Caco-2 (cell line): ENCODE data around the gene SOX9. TPM values are rescaled to one million over a fixed set of nuclear protein-coding genes. Genes with fewer than 3 reads are reported as not detected.

Experiments
- BruUV-seq: library from RNA; stranded (reverse); fragments of 400-500 nt; replicated peaks from 2 replicates; lab custom pipeline; 2021; lab: Mats Ljungman, UMichigan
- CTCF ChIA-PET: fragments of 300-600 bp; sonication (Branson Sonifier 250); formaldehyde crosslinking; loops from one replicate; lab custom pipeline; 2022; ENCODE audit warnings: antibody characterized with exemption; lab: Charles Lee
- POLR2A ChIA-PET: fragments of 300-600 bp; sonication (Branson Sonifier 250); formaldehyde crosslinking; loops from one replicate; lab custom pipeline; 2022; ENCODE audit warnings: antibody characterized with exemption; lab: Charles Lee
- DNase-seq, 2 experiments: peaks; one replicate each; pipeline versions ENCODE4 v3.0.0 to v3.0.0-alpha.2; 2020 to 2022
- H3K27me3 ChIP-seq: replicated peaks from 2 replicates; pipeline ENCODE4 v1.6.0; 2011; ENCODE audit warnings: low read length; ENCODE audit not compliant: control insufficient read depth, insufficient read depth
- H3K36me3 ChIP-seq: 2 replicates; pipeline ENCODE4 v1.5.1; 2011; ENCODE audit warnings: low read length; ENCODE audit not compliant: control insufficient read depth, insufficient read depth
- H3K4me1 ChIP-seq: fragments of 250-450 bp; sonication (Bioruptor Pico); 2 replicates; pipeline ENCODE4 v1.5.1; 2020; ENCODE audit warnings: mild to moderate bottlenecking
- H3K4me3 ChIP-seq: 2 replicates; pipeline ENCODE4 v1.5.1; 2011; ENCODE audit warnings: low read depth, mild to moderate bottlenecking, control low read depth, low read length
- H3K9me3 ChIP-seq: fragments of 250-450 bp; sonication (Bioruptor Pico); 2 replicates; pipeline ENCODE4 v1.5.1; 2020; ENCODE audit warnings: mild to moderate bottlenecking, moderate library complexity
- H3K27ac Mint-ChIP-seq: one replicate; pipeline ENCODE4 v1.8.0; 2022; ENCODE audit warnings: mixed read lengths; ENCODE audit not compliant: unreplicated experiment
- H3K27me3 Mint-ChIP-seq: one replicate; pipeline ENCODE4 v1.8.0; 2022; ENCODE audit warnings: mixed read lengths; ENCODE audit not compliant: insufficient read depth, unreplicated experiment
- H3K36me3 Mint-ChIP-seq: one replicate; pipeline ENCODE4 v1.8.0; 2022; ENCODE audit warnings: mild to moderate bottlenecking, mixed read lengths; ENCODE audit not compliant: insufficient read depth, unreplicated experiment
- H3K4me1 Mint-ChIP-seq: one replicate; pipeline ENCODE4 v1.8.0; 2022; ENCODE audit warnings: low read depth, mixed read lengths; ENCODE audit not compliant: unreplicated experiment
- H3K4me3 Mint-ChIP-seq: one replicate; pipeline ENCODE4 v1.8.0; 2022; ENCODE audit warnings: mild to moderate bottlenecking, moderate library complexity, mixed read lengths; ENCODE audit not compliant: unreplicated experiment
- H3K9me3 Mint-ChIP-seq: one replicate; pipeline ENCODE4 v1.8.0; 2022; ENCODE audit warnings: mixed read lengths; ENCODE audit not compliant: unreplicated experiment
- intact Hi-C: fragments of 100-400 bp; cut with micrococcal nuclease; formaldehyde crosslinking; loops from one replicate; pipeline ENCODE4 v1.10.0; 2022; ENCODE audit not compliant: unreplicated experiment
- total RNA-seq: library from RNA; stranded (reverse); gene quantifications from 2 replicates; pipeline ENCODE4 v1.2.3, GENCODE V29; 2022
- TF ChIP-seq, protein P1 (sequence below), 2 experiments: fragments of 200-600 bp in 1 of 2; IDR thresholded peaks; 1 replicate in 1 of 2; 2 replicates in 1 of 2; pipeline versions ENCODE4 v1.5.1 to v1.8.0; 2011 to 2022; ENCODE audit warnings: antibody characterized with exemption in 1 of 2, control low read depth in 1 of 2, inconsistent platforms in 1 of 2, low read depth in 1 of 2, low read length in 1 of 2, mild to moderate bottlenecking in 1 of 2, moderate library complexity in 1 of 2; ENCODE audit not compliant: insufficient read depth in 1 of 2, severe bottlenecking in 1 of 2, unreplicated experiment in 1 of 2

The SOX9 gene
- total RNA-seq, 1 experiment from 2014 or later: 46.2 TPM

DNA sequence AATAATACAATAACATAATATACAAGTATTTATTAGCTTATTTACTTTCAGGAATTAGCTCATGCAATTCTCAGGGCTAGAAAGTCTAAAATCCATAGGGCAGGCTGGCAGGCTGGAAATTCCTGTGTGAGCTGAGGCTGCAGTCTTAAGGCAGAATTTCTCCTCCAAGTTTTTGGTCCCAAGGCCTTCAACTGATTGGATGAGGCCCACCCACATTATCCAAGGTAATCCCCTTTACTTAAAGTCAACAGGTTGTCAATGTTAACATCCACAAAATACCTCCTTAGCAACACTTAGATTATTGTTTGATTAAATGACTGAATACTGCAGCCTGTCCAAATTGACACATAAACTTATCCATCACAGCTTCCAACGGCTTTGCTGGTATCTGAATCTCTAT lies 32.9 kb upstream of the SOX9 start:
- Histone ChIP-seq H3K9me3 (no peaks in the 10 kb centered on the region), H3K27me3 (no peaks in the 10 kb centered on the region), H3K36me3 (no peaks in the 10 kb centered on the region), H3K4me3 (no peak overlapping the region), H3K4me1 (0 out of 2 replicates have a peak, but pooled peaks cover under 1% of the 10 kb centered on the region)
- Mint-ChIP-seq H3K9me3 (peaks cover 9% of the 10 kb centered on the region), H3K4me3 (no peak overlapping the region), H3K27ac (no peak overlapping the region), H3K36me3 (no peaks in the 10 kb centered on the region), H3K4me1 (no peaks in the 10 kb centered on the region), H3K27me3 (peaks cover 2% of the 10 kb centered on the region)
- CTCF ChIA-PET: no interaction called here
- DNase-seq: no peak
- TF ChIP-seq, protein P1, sequence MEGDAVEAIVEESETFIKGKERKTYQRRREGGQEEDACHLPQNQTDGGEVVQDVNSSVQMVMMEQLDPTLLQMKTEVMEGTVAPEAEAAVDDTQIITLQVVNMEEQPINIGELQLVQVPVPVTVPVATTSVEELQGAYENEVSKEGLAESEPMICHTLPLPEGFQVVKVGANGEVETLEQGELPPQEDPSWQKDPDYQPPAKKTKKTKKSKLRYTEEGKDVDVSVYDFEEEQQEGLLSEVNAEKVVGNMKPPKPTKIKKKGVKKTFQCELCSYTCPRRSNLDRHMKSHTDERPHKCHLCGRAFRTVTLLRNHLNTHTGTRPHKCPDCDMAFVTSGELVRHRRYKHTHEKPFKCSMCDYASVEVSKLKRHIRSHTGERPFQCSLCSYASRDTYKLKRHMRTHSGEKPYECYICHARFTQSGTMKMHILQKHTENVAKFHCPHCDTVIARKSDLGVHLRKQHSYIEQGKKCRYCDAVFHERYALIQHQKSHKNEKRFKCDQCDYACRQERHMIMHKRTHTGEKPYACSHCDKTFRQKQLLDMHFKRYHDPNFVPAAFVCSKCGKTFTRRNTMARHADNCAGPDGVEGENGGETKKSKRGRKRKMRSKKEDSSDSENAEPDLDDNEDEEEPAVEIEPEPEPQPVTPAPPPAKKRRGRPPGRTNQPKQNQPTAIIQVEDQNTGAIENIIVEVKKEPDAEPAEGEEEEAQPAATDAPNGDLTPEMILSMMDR (IDR thresholded peaks at IDR 0.05; ENCODE audit: insufficient read depth in 1 of 2, low read depth in 1 of 2, low read length in 1 of 2, severe bottlenecking in 1 of 2, unreplicated experiment in 1 of 2): no peak
- intact Hi-C loops: no loop called here
- POLR2A ChIA-PET: no interaction called here
- no TSS peak for BruUV-seq

DNA sequence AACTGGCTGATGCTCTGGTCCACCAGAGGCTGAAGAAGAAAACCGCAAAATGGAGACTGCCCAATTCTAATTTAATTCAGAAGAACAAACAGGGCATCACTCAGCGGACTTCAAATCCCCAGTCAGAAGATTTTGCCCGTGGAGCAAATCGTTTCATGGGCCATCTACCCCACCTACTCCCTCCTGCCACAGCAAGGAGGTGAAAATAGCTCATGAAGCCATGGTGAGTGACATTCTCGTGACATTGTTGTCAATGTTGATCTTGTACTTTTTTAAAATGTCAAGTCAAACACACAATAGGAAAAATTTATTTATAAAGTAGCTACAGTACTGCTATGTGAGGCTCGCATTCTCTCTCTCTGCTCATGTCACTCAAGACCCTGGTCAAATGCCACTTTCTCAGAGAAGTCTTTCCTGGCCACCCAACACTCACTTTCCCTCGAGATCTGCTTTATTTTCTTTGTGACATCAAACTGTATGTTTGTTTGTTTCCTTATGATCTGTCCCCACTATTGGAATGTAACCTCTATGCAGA lies 31.3 kb upstream of the SOX9 start:
- TF ChIP-seq, protein P1 (IDR thresholded peaks at IDR 0.05; ENCODE audit: insufficient read depth in 1 of 2, low read depth in 1 of 2, low read length in 1 of 2, severe bottlenecking in 1 of 2, unreplicated experiment in 1 of 2): no peak
- Mint-ChIP-seq H3K4me3 (no peak overlapping the region), H3K27ac (no peak overlapping the region), H3K4me1 (no peaks in the 10 kb centered on the region), H3K36me3 (no peaks in the 10 kb centered on the region), H3K27me3 (no peaks in the 10 kb centered on the region), H3K9me3 (peaks cover 9% of the 10 kb centered on the region)
- H3K9me3 ChIP-seq: no peaks in the 10 kb centered on the region
- no TSS peak for BruUV-seq
- ChIA-PET CTCF (no interaction called here), POLR2A (no interaction called here)
- no peak for DNase-seq
- H3K4me3 ChIP-seq: no peak overlapping the region
- H3K27me3 ChIP-seq: no peaks in the 10 kb centered on the region
- 0 out of 2 replicates have a peak, but pooled peaks cover 3% of the 10 kb centered on the region for H3K4me1 ChIP-seq
- intact Hi-C loops: no loop called here
- H3K36me3 ChIP-seq: no peaks in the 10 kb centered on the region

DNA sequence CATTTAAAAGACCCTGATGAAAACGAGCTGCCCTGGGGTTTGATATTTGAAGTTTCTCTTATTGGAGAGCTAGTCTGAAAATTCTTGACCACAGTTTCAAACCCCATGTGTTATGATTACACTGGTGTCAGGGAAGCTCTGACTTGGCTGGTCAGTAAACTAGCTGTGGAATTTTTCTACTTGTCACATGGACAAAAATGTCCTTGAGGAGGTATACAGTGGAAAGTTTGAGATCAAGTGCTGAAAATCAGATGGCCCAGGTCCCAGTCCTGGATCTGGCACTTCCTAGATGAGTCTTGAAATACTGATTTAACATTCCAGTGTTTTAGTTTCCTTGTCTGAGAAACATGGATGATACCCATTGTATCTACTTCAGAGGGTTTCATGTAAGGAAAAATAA lies 30.7 kb upstream of the SOX9 start:
- no peak overlapping the region for H3K4me3 ChIP-seq
- Mint-ChIP-seq H3K27me3 (no peaks in the 10 kb centered on the region), H3K4me3 (no peak overlapping the region), H3K36me3 (no peaks in the 10 kb centered on the region), H3K4me1 (no peaks in the 10 kb centered on the region), H3K27ac (no peak overlapping the region), H3K9me3 (peaks cover 9% of the 10 kb centered on the region)
- no peaks in the 10 kb centered on the region for H3K9me3 ChIP-seq
- intact Hi-C loops: no loop called here
- H3K27me3 ChIP-seq: no peaks in the 10 kb centered on the region
- no TSS peak for BruUV-seq
- ChIA-PET CTCF (no interaction called here), POLR2A (no interaction called here)
- 0 out of 2 replicates have a peak, but pooled peaks cover 3% of the 10 kb centered on the region for H3K4me1 ChIP-seq
- TF ChIP-seq, protein P1 (IDR thresholded peaks at IDR 0.05; ENCODE audit: insufficient read depth in 1 of 2, low read depth in 1 of 2, low read length in 1 of 2, severe bottlenecking in 1 of 2, unreplicated experiment in 1 of 2): no peak
- no peaks in the 10 kb centered on the region for H3K36me3 ChIP-seq
- no peak for DNase-seq
